G401 (cell line): ENCODE results near the gene TTC16. TPM values are rescaled to one million over a fixed set of nuclear protein-coding genes. Genes with fewer than 3 reads are reported as not detected.

Experiments used
- DNase-seq: peaks from one replicate; pipeline ENCODE4 v3.0.0-alpha.2; 2015; ENCODE audit warnings: low spot score
- in situ Hi-C: cut with HindIII; loops from 2 replicates; pipeline ENCODE4 v1.10.0; 2016; ENCODE audit warnings: low sequenced_read_pairs, mixed read lengths
- total RNA-seq: library from RNA; depleted of rRNA; stranded (reverse); fragments of >200 nt; shearing (Covaris generic); gene quantifications from 2 replicates; pipeline ENCODE4 v1.2.3, GENCODE V29; 2014

Gene TTC16
- total RNA-seq, 1 experiment from 2014 or later = not detected

DNA sequence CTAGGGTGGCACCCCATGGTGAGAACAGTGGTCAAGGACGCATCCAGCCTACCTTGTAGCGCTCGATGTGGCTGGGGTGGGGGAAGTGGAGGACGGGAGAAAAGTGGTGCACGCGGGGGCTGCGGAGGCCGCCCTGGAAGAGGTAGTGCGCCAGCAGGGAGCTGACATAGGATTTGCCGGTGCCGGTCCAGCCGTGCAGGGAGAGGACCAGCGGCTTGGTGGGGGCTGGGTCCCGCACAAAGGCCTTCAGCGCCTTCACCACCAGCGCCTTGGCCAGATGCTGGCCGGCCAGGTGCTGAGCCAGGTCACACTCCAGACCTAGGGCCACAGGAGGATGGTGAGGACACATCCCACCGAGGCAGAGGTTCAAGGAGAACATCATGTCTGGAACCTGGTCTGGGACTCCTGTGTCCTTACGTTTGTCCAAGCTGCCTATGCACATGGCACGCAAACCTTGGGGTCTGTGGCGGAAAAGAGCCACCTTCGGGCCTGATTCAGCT lies 18.4 kb downstream of the TTC16 start:
- in situ Hi-C loops = no loop called here
- DNase-seq = no peak

DNA sequence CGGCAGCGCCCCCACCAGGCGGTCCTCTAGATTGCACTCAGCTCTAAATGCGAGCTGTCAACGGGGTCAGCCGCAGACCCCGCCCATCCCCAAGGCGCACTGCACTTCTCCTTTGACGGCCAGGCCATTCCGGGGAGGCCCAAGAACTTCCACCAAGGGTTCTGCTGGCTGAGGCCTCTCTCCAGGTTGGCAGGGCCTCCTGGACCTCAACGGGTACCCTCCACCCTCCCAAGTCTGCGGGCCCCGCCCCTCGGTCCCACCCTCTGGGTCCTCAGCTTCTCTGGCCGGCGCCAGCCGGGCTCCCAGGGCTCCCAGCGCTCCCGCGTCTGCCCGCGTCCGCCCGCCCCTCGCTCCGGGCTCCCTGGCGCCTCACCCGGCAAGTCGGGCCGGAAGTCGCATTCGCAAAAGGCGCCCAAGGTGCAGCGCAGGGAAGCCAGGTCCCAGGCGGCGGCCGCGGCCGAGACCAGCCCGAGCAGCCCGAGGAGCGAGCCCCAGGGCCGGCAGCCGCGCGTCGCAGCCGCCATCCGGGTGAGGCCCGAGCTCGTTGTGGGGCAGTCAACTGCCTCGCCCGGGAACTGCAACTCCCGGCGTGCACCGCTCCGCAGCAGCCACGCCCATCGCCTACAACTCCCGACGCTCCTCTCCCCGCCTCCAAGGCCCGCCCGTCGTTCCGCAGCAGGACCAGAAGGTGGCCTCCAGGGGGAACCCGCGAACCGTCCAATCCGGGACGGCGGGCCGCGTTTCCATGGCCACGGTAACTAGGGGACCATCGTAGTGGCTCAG lies 19.1 kb downstream of the TTC16 start, which contains the start of gene TOR2A:
Gene TOR2A (minus strand): TSS at position 548 of the 783 bp plus-strand sequence. CDS start 24 bp downstream, at position 524.
- peak; percentile 98 for DNase-seq
- in situ Hi-C loops = no loop called here

DNA sequence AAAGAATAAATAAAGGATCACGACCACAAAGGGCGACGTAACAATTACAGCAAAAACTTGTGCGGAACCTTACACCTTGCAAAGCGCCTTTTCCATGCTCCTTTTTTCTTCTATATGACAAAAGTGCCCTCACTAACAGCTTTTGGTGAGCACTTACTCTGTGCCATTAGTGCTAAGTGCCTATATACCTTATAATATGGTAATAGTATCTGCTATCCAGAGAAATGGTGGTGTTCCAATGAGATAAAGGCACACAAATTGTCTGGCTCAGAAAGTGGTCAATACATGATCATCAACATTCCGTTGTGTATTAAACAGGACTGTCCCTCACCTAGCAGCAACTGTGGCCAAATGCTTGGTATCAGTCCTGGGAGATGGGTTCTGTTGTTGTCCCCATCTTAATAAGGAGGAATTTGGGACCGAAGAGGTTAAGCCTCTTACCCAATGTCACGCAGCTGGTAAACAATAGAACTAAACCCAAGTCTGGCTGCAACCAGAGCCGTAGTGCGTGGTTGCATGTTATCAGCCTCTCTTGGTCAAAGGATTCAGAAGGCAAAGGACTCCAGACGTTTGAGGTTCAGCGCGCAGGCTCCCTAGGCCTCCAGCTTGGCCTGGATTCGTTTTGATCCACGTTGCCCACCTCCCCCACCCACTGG lies 19.8 kb downstream of the TTC16 start:
- no peak for DNase-seq
- in situ Hi-C loops = no loop called here

DNA sequence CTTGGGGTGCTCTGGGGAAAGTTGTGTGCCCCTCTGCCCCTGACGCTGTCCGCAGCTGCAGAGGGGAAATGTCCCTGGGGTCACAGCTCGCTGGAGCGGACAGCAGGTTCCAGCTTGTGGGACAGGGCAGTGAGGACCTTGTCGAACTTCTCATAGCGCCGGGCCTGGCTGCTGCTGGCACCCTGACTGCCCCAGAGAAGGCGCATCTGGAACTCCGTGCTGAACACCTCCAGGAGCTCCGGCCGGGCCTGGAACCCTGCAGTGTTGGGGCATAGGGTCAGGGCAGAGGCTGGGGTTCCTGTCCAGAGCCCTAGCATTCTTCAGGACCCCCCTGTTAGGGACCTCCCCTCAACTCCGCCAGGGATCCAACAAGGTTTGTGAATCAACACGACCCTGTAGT lies 22.8 kb downstream of the TTC16 start:
- DNase-seq = no peak
- in situ Hi-C loops = no loop called here

DNA sequence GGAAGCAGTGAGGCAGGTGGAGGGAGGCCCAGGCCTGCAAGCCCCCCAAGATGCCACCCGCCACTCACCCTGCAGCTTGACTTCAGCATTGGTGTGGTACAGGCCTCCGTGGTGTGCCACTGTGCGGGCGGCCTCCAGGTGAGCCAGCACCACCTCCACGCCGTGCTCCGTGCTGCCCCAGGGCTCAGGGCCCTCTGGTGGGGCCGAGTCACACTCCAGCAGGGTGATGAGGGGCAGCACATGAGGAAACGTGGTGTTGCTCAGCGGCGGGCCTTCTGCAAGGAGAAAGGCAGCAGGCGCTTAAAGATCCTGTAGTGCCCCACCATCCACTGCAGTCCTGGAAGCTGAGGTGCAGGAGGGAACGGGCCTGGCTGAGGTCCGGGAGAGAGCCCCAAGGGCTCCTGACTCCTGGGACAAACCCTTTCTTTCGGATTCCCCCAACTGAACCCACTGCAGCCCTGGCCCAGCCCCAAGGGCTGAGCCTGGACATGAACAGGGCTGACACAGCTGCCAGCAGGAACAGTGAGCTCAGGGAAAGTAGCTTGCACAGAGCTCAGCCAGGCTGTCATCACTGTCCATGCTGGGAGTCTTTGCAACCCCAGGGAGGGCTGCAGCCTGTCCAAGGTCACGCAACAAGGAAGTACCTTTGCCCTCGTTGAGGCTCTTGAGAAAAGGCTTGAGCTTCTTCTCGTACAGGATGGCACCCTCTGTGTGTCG lies 23.9 kb downstream of the TTC16 start:
- in situ Hi-C loops = no loop called here
- no peak for DNase-seq

DNA sequence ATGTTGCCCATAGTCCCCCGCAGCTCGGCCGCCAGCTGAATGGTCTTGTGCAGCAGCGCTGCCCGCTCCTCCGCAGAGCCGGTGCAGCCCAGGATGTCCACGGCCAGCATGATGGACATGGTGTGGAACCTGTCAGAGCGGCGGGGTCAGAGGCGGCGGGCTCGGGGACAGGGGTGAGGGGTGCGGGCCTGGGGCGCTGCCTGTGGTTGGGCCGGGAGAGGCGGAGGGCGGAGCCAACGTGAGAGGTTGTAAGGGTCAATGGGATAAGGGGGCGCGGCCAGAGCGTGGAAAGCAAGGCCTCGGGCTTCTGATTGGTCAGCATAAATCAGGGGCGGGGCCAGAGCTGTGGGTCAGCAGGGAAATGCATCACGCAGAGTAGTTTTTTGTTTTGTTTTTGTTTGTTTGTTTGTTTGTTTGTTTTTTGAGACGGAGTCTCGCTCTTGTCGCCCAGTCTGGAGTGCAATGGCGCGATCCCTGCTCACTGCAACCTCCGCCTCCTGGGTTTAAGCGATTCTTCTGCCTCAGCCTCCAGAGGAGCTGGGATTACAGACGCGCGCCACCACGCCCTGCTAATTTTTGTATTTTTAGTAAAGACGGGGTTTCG lies 26.1 kb downstream of the TTC16 start:
- in situ Hi-C loops = no loop called here

DNA sequence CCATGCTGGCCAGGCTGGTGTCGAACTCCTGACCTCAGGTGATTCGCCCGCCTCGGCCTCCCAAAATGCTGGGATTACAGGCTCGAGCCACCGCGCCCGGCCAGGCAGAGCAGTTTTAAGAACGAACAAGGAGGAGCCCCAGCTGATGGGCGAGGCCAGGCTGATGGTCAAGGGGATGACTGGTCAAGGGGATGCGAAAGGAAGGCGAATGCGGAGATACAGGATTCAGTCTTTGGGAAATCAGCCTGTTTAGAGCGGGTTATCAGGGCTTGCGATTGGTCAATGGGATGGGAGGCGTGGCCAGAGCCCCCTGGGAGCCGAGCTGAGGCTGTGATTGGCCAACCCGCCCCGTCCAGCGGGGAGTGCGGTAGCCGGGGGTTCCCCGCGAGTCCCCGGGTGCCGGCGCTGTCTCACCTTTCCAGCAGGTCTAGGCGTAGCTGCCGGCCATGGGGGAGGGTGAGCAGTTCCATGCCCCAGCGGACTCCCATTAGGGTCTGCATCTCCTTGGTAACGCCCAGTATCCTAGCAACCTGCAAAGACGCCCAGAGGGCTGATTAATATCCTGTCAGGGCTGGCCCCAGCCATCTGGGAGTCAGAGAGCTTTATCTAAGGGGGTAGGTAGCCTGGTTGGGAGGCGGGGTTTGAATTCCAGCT lies 26.7 kb downstream of the TTC16 start:
- in situ Hi-C loops = no loop called here
- peak; percentile 91 for DNase-seq

More for the DNA sequence above, 26.1 kb downstream of the TTC16 start:
- DNase-seq = peak; percentile 95

DNA sequence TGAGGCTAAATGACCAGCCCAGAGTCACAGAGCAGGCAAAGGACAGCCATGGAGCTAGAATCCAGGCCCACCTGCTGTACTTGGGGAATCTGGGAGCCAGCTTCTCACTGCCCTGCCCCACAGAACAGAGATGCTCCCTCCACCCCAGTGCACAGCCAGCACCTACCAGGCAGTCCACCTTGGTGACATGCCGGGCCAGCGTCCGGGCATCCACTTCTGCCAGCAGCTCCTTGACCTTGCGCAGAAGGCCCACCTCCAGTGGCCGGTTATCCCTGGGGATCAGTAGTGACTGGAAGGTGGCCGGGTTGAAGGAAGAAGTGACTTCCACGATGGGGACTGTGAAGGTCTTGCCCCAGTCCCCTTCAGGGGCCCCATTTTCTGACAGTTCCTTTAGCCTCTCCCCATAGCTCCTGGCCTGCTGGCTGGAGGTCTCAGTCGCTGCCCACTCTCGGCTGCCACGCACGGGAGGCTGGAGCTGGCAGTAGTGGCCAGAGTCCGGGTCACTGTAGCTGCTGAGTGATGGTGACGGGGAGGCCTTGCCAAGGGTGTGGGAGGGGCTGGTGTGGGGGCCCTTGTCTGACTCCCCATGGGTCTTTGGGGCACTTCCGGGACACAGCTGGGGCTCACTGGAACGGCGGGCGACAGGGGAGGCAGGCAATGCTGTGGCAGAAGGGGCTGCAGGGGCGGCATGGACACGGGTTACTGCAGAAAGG lies 28.7 kb downstream of the TTC16 start:
- no peak for DNase-seq
- in situ Hi-C loops = no loop called here

DNA sequence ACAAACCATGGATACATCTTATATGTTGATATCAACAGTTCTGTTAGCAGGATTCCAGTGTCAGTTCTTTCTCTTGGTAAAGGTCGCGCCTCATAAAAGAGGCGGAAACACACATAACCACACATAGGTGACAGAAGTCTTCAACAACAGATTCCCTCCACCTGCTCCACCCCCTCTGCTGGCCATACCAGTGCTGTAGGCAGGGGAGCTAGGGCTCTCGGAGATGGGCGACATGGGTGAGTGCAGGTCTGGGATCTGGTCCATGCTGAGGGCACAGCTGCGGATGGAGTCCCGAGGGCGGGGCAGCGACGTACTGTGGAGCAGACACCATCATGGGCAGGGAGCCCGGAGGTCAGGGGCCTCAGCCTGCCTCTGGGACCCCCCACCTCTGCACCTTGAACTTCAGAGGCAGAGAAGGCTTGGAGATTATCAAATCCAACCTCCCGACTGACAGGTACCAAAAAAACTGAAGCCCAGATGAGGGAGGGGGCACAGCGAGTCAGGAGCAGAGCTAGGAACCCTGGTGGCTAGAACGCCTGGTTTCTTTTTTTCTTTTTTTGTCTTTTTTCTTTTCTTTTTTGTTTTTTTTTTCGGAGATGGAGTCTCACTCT lies 31.2 kb downstream of the TTC16 start:
- no peak for DNase-seq
- in situ Hi-C loops = no loop called here

DNA sequence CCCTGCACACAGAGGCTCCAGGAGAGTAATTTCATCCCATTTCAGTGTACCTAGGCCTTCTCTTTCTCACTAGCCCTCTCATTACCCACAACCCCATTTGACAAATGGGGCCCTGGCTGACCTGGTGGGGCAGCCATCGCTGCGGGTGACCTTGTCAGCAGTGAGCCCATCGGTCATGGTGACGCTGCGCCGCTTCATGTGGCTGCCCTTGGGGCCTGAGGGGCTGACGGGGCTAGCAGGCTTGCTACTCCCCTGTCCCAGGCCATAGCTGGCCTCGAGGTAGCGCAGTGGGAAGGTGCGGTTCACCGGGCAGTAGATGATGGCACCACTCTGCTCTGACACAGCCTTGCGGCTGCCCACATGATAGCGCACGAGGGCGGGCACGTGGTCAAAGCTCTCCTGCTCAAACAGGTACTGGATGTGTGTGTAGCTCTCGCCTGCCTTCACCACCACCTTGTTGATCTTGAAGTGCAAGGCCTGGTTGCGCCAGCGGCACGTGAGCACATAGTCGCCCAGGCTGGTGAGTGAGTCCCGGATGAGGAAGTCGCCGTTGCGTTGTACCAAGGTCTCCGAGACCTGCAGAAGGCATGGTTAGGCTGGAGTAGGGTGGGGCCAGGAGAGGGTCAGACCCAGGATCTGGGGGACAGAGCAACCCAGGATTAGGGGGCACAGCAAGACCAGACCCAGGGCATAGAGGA lies 33.4 kb downstream of the TTC16 start:
- in situ Hi-C loops = no loop called here
- no peak for DNase-seq

DNA sequence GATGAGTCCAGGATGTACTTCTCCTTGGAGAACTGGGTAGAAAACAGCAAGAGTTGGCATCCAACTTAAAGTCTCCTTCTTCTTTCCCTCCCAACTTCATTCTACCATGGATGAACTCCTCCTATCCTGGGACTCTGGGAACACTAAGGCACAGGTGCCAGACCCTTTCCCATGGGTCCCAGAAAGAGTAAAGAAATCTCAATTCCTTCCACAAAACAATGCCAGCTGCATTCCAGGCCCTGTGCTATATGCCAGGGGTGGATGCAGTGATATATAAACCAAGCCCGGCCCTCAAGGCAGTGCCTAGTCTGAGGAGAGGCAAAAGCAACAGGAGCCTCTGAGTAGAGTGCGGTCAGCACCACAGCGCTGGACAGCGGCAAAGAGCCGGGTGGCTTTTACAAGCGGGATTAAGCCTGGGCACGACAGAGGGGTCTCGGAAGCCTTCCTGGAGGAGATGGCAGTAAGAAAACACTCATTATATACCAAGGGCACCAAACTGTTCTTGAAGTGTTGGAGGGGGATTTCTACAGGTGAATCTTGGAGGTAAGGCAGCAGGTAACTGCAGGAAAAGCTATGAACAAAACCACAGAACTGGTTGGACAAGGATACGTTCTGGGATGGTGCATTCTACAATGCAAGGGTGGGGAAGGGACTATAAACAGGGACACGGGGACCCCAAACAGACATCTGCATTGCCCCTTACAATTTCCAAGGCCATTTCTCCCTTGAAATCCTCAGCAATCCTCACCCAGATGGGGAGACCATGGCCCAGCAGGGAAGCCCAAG lies 35.6 kb downstream of the TTC16 start:
- in situ Hi-C loops = loop anchor here (25.0 kb wide), 1 partner anchor 186 kb away; the partner anchor contains the start of genes DPM2 and PIP5KL1
- DNase-seq = no peak

DNA sequence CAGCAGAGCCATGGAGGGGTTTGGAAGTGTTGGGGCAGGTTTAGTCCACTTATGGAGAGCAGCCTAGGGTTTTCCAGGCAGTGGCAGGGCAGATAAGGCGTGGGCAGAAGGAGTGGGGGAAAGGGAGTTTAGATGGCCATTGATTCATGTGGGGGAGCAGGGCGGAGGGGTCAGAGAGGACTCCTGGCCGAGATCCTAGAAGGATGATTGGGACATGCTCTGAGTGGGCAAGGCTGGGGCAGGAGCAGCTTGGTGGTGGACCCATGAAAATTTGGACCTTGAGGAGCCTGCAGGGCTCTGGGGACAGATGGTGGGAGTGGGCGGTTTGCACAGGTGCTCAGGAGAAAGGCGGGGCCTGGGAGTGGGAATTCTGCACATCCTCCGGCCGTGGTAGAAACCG lies 37.3 kb downstream of the TTC16 start:
- in situ Hi-C loops = loop anchor here (25.0 kb wide), 1 partner anchor 184 kb away; the partner anchor contains the start of genes DPM2 and PIP5KL1
- no peak for DNase-seq

DNA sequence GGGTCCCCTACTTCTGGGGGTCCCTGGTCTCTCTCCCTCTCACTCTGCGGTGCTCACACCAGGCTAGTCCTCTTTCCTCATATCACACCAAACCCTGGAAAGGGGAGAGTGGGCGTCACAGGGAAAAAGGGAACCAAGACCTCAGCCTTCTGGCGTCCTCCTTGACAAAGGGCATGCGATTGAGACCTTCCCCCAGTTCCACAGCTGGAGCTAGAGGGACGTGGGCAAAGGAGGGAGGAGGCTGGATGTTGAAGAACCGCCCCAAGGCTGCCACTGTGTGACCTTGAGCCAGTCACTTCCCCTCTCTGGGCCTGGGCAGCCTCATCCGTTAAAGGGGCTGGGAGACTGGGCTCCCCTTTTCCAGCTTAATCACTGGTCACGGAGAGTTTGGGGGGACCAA lies 37.7 kb downstream of the TTC16 start:
- DNase-seq = no peak
- in situ Hi-C loops = loop anchor here (25.0 kb wide), 1 partner anchor 184 kb away; the partner anchor contains the start of genes DPM2 and PIP5KL1

DNA sequence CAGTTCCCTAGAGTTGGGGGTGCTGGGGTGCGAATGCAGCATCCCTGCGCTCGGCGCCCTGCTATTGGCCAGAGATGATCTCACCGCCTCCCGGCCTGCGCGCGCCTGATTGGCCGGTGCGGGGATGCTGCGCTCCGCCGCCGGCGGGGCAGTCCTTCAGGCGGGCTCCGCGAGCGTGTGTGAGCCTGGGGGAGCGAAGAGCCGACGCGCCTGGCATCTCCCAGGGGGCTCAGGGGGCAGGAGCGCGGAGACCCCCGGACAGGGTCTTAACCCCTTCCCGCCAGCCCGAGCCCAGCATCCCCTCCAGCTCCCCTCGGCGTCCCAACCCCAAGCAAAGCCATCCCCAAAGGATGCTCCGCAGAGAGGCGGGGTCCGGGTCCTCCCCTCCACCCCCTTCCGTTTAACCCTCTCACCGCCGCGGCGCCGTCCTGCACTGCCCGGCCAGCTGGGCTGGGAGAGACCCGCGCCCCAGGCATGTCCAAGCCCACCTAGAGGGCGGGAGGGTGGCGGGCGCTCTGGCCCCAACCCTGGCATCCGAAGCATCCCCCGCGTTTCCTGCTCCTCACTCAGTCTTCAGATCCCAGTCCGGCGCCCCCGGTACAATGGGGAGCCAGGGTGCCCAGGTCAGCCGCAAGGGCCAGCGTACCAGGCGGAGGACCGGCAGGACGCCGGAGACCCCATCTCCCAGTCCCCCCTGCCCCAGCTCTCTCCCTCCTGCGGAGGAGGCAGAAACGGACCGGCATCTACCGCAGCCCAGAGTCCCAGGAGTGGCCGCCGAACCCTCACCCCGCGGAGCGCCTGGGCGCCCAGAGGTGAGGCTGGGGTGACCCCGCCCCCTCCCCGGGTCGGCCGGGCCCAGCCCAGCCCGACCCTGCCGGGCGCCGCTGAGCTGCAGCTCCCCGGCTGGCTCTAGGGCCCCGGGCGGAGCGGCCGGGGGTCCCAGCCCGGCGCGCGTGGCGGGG lies 38.5 kb downstream of the TTC16 start:
- peak; percentile 89 for DNase-seq
- in situ Hi-C loops = loop anchor here (25.0 kb wide), 1 partner anchor 183 kb away; the partner anchor contains the start of genes DPM2 and PIP5KL1
